ENCODE results near the gene MAPKAP1.
"Not testable (repeated sequence)": the region's sequence is repeated elsewhere in the genome, so short reads cannot be mapped to it uniquely, and the experiment has no call there.

MAPKAP1 gene

GRCh38 chr9:125730168-125730567, 23.2 kb upstream of the MAPKAP1 start:
- no peak for DNase-seq (ENCODE audit: low read depth)

GRCh38 chr9:125726456-125727132, 19.6 kb upstream of the MAPKAP1 start:
- DNase-seq (ENCODE audit: low read depth): no peak

GRCh38 chr9:125707472-125707804, 430 bp upstream of the MAPKAP1 start:
- DNase-seq (ENCODE audit: low read depth): no peak

GRCh38 chr9:125705893-125706292, 1.1 kb downstream of the MAPKAP1 start:
- no peak for DNase-seq (ENCODE audit: low read depth)

- DNase-seq (ENCODE audit: low read depth): no peak
Measured at GRCh38 chr9:125703662-125704061, 3.3 kb downstream of the MAPKAP1 start.

GRCh38 chr9:125701351-125701750, 5.7 kb downstream of the MAPKAP1 start:
- no peak for DNase-seq (ENCODE audit: low read depth)

GRCh38 chr9:125700791-125701190, 6.2 kb downstream of the MAPKAP1 start:
- no peak for DNase-seq (ENCODE audit: low read depth)

- no peak for DNase-seq (ENCODE audit: low read depth)
Measured at GRCh38 chr9:125699870-125700269, 7.1 kb downstream of the MAPKAP1 start.

- no peak for DNase-seq (ENCODE audit: low read depth)
Measured at GRCh38 chr9:125696106-125696647, 10.8 kb downstream of the MAPKAP1 start.

- DNase-seq (ENCODE audit: low read depth): not testable (repeated sequence)
Measured at GRCh38 chr9:125695548-125695947, 11.5 kb downstream of the MAPKAP1 start.

GRCh38 chr9:125694478-125694877, 12.5 kb downstream of the MAPKAP1 start:
- no peak for DNase-seq (ENCODE audit: low read depth)

- not testable (repeated sequence) for DNase-seq (ENCODE audit: low read depth)
Measured at GRCh38 chr9:125693492-125693891, 13.5 kb downstream of the MAPKAP1 start.

GRCh38 chr9:125691869-125692268, 15.1 kb downstream of the MAPKAP1 start:
- no peak for DNase-seq (ENCODE audit: low read depth)

GRCh38 chr9:125690679-125691078, 16.3 kb downstream of the MAPKAP1 start:
- no peak for DNase-seq (ENCODE audit: low read depth)

GRCh38 chr9:125687163-125687863, 19.7 kb downstream of the MAPKAP1 start:
- no peak for DNase-seq (ENCODE audit: low read depth)

- no peak for DNase-seq (ENCODE audit: low read depth)
Measured at GRCh38 chr9:125685167-125685566, 21.8 kb downstream of the MAPKAP1 start.

- no peak for DNase-seq (ENCODE audit: low read depth)
Measured at GRCh38 chr9:125683486-125683885, 23.5 kb downstream of the MAPKAP1 start.

- no peak for DNase-seq (ENCODE audit: low read depth)
Measured at GRCh38 chr9:125682340-125682739, 24.7 kb downstream of the MAPKAP1 start.

- DNase-seq (ENCODE audit: low read depth): no peak
Measured at GRCh38 chr9:125681657-125682056, 25.4 kb downstream of the MAPKAP1 start.

- DNase-seq (ENCODE audit: low read depth): no peak
Measured at GRCh38 chr9:125681086-125681622, 25.9 kb downstream of the MAPKAP1 start.

- no peak for DNase-seq (ENCODE audit: low read depth)
Measured at GRCh38 chr9:125680445-125680844, 26.6 kb downstream of the MAPKAP1 start.

- DNase-seq (ENCODE audit: low read depth): no peak
Measured at GRCh38 chr9:125679597-125680189, 27.3 kb downstream of the MAPKAP1 start.

Measured in stimulated activated CD8-positive, alpha-beta memory T cell treated with anti-CD3 and anti-CD28 coated beads, Interleukin-12 subunit alpha, Interleukin-12 subunit beta, amount 100 ng/mL, for 4 hours (primary cell).